Sigmoid colon (tissue), 7 donors: ENCODE results near the gene VSTM2L. TPM values are rescaled to one million over a fixed set of nuclear protein-coding genes. Genes with fewer than 3 reads are reported as not detected.

ENCODE experiments used
- DNase-seq: peaks from one replicate; pipeline ENCODE4 v3.0.0-alpha.2; 2019
- H3K27ac ChIP-seq, 4 donors: fragments of 200-600 bp; sonication (generic); one replicate each; pipeline ENCODE4 v1.5.1; 2016 to 2019; ENCODE audit warnings: mild to moderate bottlenecking in 1 of 4
- H3K27me3 ChIP-seq, 3 donors: fragments of 200-600 bp; sonication (generic); one replicate each; pipeline ENCODE4 v1.5.1; 2019; ENCODE audit warnings: mild to moderate bottlenecking in 1 of 3
- H3K36me3 ChIP-seq, 4 donors: fragments of 200-600 bp; sonication (generic); one replicate each; pipeline ENCODE4 v1.5.1; 2016 to 2019
- H3K4me1 ChIP-seq, 4 donors: fragments of 200-600 bp; sonication (generic); one replicate each; pipeline ENCODE4 v1.5.1; 2017 to 2019
- H3K4me3 ChIP-seq, 4 donors: fragments of 200-600 bp; sonication (generic); one replicate each; pipeline ENCODE4 v1.5.1; 2017 to 2019; ENCODE audit warnings: mild to moderate bottlenecking in 2 of 4, moderate library complexity in 1 of 4
- H3K9me3 ChIP-seq, 4 donors: fragments of 200-600 bp in 3 of 4; sonication (generic) in 3 of 4; one replicate each; pipeline versions ENCODE4 v1.5.1 to v1.6.1; 2013 to 2019
- CTCF ChIP-seq, 4 experiments: fragments of 450-650 bp in 3 of 4; fragments of 200-600 bp in 1 of 4; IDR thresholded peaks; one replicate each; pipeline ENCODE4 v1.5.1; 2016 to 2019; ENCODE audit warnings: antibody characterized with exemption in 4 of 4, mild to moderate bottlenecking in 3 of 4, moderate library complexity in 2 of 4
- EP300 ChIP-seq, 4 donors: sonication (generic); formaldehyde crosslinking; IDR thresholded peaks; one replicate each; pipeline ENCODE4 v1.6.1; 2017; ENCODE audit warnings: antibody characterized with exemption in 4 of 4
- POLR2A ChIP-seq, 2 donors: fragments of 450-650 bp; IDR thresholded peaks; one replicate each; pipeline ENCODE4 v1.6.1; 2016; ENCODE audit warnings: antibody characterized with exemption in 2 of 2, mild to moderate bottlenecking in 2 of 2, moderate library complexity in 2 of 2
- POLR2AphosphoS5 ChIP-seq, 4 donors: sonication (generic); formaldehyde crosslinking; IDR thresholded peaks; one replicate each; pipeline ENCODE4 v1.6.1; 2017; ENCODE audit warnings: antibody characterized with exemption in 4 of 4
- WGBS, 2 donors: extraction: QIAGEN DNeasy Blood & Tissue Kit; methylation state at CpG; one replicate each; pipeline ENCODE4 v1.1.7; 2013; 5-methylcytosine and 5-hydroxymethylcytosine counted together
- intact Hi-C: fragments of 100-400 bp; cut with DNase I; formaldehyde crosslinking; loops from one replicate; pipeline ENCODE4 v1.15.1; 2023
- polyA plus RNA-seq, 3 donors: library from polyadenylated mRNA; stranded (reverse); fragments of 200-250 nt; gene quantifications; one replicate each; pipeline ENCODE4 v1.2.3, GENCODE V29; 2013
- total RNA-seq, 4 donors: library from RNA; depleted of rRNA; stranded (reverse); fragments of >200 nt; gene quantifications; one replicate each; pipeline ENCODE4 v1.1.0, GENCODE V29; 2016
- donor health status: healthy with polysubstance abuse.
- donor health status: Bipolar disorder and iron deficiency.
- donor health status: healthy.

The VSTM2L gene
- total and polyA plus RNA-seq, 7 donors: 1.5 to 3.4 (median 2.5) TPM; not detected in 2

DNA sequence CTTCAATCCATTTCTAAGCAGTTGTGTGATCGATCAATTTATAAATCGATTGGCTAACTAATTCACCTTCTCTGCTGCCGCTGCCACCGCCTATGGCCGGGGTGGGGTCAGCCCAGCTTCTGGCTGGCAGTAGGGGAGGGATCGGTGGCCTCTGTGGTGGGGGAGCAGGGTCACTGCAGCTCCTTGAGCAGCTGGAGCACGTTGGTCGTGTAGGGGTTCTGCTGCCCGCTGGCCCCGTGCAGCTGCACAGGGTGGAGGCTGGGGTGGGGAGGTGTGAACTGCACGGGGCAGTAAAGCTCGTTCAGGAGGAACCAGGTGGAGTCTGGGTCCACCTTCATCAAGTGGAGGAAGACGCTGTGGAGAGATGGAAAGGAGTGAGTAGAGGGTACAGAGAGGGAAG is 80.4 kb downstream of the VSTM2L start:
- TF ChIP-seq POLR2A (IDR thresholded peaks at IDR 0.05): no peak
- TF ChIP-seq CTCF (IDR thresholded peaks at IDR 0.05): no peak
- no peak for TF ChIP-seq POLR2AphosphoS5 (IDR thresholded peaks at IDR 0.05)
- TF ChIP-seq EP300 (IDR thresholded peaks at IDR 0.05): no peak
- H3K27ac ChIP-seq: no peak overlapping the region
- H3K4me1 ChIP-seq: peaks cover 0 to 21% (median 17%) of the 10 kb centered on the region in 4 donors
- no peak for DNase-seq
- intact Hi-C loops: no loop called here
- no peaks in the 10 kb centered on the region for H3K9me3 ChIP-seq
- WGBS, 2 donors: 88 to 93% methylated on average over 13 of the region's 13 CpGs
- H3K36me3 ChIP-seq: peaks cover 0 to 32% (median 3%) of the 10 kb centered on the region in 4 donors
- H3K27me3 ChIP-seq: no peaks in the 10 kb centered on the region
- H3K4me3 ChIP-seq: no peak overlapping the region

GRCh38 chr20:37984018-37984785 is 81.3 kb downstream of the VSTM2L start:
- no peaks in the 10 kb centered on the region for H3K27me3 ChIP-seq
- H3K9me3 ChIP-seq: no peaks in the 10 kb centered on the region
- H3K36me3 ChIP-seq: peaks cover 0 to 41% (median 7%) of the 10 kb centered on the region in 4 donors
- no peak overlapping the region for H3K27ac ChIP-seq
- intact Hi-C loops: no loop called here
- 88 to 92% methylated on average over 14 of the region's 14 CpGs for WGBS, 2 donors
- H3K4me1 ChIP-seq: peaks cover 0 to 21% (median 17%) of the 10 kb centered on the region in 4 donors
- no peak for TF ChIP-seq POLR2AphosphoS5 (IDR thresholded peaks at IDR 0.05)
- DNase-seq: no peak
- no peak overlapping the region for H3K4me3 ChIP-seq

- H3K36me3 ChIP-seq: peaks cover 0 to 45% (median 11%) of the 10 kb centered on the region in 4 donors
- H3K27ac ChIP-seq: peak overlapping the region in 3 of 4 donors; percentile 39 to 68 (median 51)
- WGBS, 2 donors: 78 to 84% methylated on average over 9 of the region's 9 CpGs
- no peak for DNase-seq
- intact Hi-C loops: no loop called here
- H3K27me3 ChIP-seq: no peaks in the 10 kb centered on the region
- TF ChIP-seq EP300 (IDR thresholded peaks at IDR 0.05): no peak
- TF ChIP-seq POLR2AphosphoS5 (IDR thresholded peaks at IDR 0.05): no peak
- no peak for TF ChIP-seq CTCF (IDR thresholded peaks at IDR 0.05)
- TF ChIP-seq POLR2A (IDR thresholded peaks at IDR 0.05): no peak
- H3K4me1 ChIP-seq: peaks cover 0 to 27% (median 17%) of the 10 kb centered on the region in 4 donors
- H3K9me3 ChIP-seq: no peaks in the 10 kb centered on the region
- H3K4me3 ChIP-seq: no peak overlapping the region
Measured at GRCh38 chr20:37986044-37986858, 83.3 kb downstream of the VSTM2L start.

DNA sequence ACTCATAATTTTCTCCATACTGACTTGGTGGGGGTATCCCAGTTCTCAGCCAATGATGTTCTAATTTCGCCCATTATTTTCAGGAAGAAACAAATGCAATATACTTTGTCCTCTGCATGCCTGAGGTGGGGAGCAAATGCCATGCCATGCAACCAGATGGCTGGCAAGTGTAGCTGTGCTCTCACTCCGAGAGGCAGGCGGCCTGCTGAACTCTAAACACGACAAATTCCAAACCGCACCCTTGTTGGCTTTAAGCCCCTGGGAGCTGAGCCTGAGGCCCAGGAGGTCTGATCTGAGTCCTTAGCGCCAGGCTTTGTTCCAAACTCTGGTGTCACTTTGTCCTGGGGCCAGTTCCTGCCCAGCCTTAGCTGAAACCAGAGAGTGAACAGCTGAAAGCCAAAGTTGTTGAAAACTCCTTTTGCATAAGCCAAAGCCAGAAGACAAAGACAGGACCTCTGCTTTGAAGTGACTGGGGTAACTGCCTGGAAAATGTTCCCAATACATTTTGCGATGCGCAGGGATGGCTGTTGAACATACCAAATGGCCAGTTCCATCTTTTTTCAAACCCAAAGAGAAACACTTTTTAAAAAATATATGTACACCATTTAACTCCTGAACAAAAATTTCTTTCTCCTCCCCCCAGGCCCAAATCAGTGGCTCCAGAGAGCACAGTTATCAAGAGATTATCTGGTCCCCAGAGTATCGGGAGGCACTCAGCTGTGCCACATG is 84.1 kb downstream of the VSTM2L start:
- Histone ChIP-seq H3K4me1 (peaks cover 0 to 27% (median 17%) of the 10 kb centered on the region in 4 donors), H3K27me3 (no peaks in the 10 kb centered on the region), H3K4me3 (no peak overlapping the region), H3K9me3 (no peaks in the 10 kb centered on the region), H3K36me3 (peaks cover 0 to 41% (median 11%) of the 10 kb centered on the region in 4 donors), H3K27ac (peak overlapping the region; percentile 29 to 68 (median 45))
- WGBS, 2 donors: 63 to 75% methylated on average over 9 of the region's 9 CpGs
- no peak for DNase-seq
- intact Hi-C loops: no loop called here
- peak in 1 of 4 donors; percentile 10 for TF ChIP-seq POLR2AphosphoS5 (IDR thresholded peaks at IDR 0.05)
- TF ChIP-seq EP300 (IDR thresholded peaks at IDR 0.05): no peak

- peak overlapping the region; percentile 29 to 68 (median 45) for H3K27ac ChIP-seq
- H3K4me1 ChIP-seq: peaks cover 0 to 32% (median 20%) of the 10 kb centered on the region in 4 donors
- H3K27me3 ChIP-seq: no peaks in the 10 kb centered on the region
- TF ChIP-seq EP300 (IDR thresholded peaks at IDR 0.05) (no peak), POLR2AphosphoS5 (IDR thresholded peaks at IDR 0.05) (no peak), POLR2A (IDR thresholded peaks at IDR 0.05) (no peak), CTCF (IDR thresholded peaks at IDR 0.05) (no peak)
- DNase-seq: no peak
- H3K36me3 ChIP-seq: peaks cover 0 to 34% (median 10%) of the 10 kb centered on the region in 4 donors
- no peak overlapping the region for H3K4me3 ChIP-seq
- H3K9me3 ChIP-seq: no peaks in the 10 kb centered on the region
- WGBS, 2 donors: 86 to 88% methylated on average over 12 of the region's 12 CpGs
- intact Hi-C loops: no loop called here
Measured at GRCh38 chr20:37987602-37988290, 84.8 kb downstream of the VSTM2L start.
